DMS153 (cell line): ENCODE data around the gene LCA5.
"Not testable (repeated sequence)": the region's sequence is repeated elsewhere in the genome, so short reads cannot be mapped to it uniquely, and the experiment has no call there.

Source experiments
- DNase-seq: peaks from one replicate; lab custom pipeline; 2025; lab: John Stamatoyannopoulos, UW

LCA5 gene

DNA sequence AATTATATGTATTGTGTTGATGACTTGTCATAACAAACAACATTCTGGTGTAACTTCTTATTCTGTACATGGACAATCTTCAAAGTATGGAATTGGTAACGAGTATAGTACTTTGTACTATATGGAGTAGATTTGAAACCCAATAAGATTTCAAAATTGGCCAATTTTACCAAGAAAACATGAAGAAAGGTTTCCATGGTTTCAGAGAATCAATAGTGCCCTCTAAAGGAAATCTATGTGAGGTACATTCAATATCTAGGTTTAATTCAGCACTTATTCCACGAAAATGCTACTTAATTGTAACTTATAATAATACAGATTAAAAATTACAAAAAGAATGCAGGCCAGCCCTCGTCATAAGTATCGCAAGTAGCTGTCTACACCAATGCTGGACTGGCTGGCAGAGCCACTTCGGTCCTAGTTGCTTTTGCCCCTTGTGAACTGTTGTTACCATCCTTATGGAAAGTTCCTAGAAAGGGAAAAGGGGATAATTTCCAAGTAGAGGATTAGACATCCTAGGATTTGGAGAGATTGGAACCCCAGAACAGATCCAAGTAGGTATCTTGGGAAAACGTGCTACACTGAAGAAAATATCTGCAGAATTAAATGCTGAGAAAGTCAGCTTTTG lies 70.9 kb downstream of the LCA5 start:
- no peak for DNase-seq

DNA sequence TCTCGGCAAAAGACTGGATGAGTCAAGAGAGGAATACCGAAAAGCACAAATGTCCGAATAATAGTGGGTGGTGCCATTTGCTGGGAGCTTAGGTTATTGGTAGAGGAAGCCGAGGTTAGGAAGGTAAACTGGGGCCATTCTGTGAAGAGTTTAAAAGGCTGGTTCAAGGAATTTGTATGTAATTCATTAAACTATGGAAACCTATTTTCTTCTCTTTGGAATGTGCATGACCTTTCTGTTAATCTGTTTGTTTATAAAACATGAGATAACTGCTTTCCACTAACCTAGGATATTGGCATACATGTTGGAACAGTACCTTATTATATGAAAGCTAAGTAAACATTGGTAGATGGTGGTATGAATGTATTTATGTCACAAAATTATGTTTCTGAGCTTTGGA lies 71.8 kb downstream of the LCA5 start:
- no peak for DNase-seq

DNA sequence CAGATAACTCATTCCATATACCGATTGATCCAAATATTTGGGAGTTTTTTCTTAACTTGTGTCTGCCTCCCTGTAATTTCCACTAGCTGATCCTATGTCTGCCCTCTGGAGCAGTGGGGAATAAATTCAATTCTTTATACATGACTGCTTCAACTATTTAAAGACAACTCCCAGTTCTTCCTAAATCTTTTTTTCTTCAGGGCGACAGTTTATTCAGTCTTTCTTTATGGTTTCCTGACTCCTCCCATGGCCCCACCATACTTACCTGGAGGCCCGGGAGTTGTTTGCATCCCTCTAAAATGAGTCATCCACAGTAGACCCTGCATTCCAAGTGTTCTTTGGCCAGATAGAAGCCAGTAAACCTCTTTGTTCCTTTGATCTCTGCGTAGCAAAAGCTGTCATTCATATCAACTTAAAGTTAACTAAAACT lies 73.6 kb downstream of the LCA5 start:
- no peak for DNase-seq

- DNase-seq: no peak
These were observed 76.0 kb downstream of the LCA5 start for GRCh38 chr6:79461205-79461604.

DNA sequence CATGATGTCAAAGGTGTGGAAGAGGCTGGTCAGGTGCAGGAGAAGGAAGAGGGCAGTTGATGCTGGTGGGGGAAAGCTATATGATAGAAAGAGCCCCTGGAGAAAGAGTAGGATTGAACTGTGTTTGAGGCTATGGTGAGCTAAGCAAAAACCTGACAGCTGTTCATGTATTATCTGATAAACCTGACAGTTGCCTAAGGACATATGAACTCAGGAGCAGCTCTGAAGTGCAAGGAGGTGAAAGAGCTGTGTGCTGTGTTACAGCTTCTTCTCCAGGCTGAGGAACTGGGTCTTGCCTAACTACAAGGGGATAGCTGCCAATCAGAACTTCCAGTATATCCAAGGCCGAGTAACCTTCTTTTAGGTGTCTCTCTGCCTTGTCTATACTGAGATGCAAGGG lies 81.8 kb downstream of the LCA5 start:
- DNase-seq: no peak

DNA sequence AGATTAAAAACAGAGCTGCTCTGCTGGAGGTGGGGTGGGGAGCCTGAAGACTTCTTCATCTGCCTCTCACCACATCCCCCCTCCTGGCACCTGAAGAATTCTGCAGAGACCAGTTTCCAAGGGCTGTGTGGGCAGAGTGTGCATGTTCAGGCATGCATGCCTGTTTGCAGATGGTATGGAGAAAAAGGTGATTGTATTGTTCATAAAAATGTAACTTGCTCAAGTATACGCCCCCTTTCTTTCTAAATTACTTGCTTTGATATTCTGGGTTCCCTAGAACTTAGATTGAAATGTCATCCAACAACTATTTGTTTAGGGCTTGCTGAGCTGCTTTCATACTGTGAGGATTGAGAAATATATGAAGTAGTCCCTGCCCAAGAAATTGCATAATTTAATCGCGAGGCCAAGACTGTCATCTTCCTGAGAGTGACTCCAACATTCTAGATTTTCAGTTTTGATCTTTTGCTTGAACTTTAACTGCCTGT lies 83.6 kb downstream of the LCA5 start:
- no peak for DNase-seq

DNA sequence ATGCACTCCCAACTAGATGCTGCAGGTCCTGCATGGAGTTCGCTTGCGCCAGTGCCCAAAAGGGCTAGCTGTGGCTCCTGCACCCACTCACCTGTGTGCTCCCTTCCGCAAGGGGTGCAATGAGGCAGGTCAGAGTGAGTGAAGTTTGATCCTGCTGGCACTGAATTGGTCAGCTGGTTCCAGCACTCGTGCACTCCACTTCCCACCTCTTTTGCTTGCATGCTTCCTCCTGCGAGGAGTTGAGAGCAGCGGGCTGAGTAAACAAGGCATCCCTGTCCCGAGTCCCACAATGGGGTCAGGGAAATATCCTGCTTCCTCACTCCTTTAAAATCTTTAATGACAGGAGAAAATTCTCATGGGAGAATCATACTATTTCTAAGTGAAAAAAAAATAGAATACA lies 86.2 kb downstream of the LCA5 start:
- DNase-seq: peak; percentile 40

- no peak for DNase-seq
These were observed 91.2 kb downstream of the LCA5 start for GRCh38 chr6:79446006-79446405.

DNA sequence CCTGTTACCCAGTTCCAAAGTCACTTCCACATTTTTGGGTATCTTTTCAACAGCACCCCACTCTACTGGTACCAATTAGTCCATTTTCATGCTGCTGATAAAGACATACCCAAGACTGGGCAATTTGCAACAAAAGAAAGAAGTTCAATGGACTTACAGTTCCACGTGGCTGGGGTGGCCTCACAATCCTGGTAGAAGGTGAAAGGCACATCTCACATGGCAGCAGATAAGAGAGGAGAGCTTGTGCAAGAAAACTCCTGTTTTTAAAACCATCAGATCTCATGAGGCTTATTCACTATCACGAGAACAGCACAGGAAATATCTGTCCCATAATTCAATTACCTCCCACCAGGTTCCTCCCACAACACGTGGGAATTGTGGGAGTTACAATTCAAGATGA lies 93.4 kb downstream of the LCA5 start:
- DNase-seq: not testable (repeated sequence)

- no peak for DNase-seq
These were observed 96.0 kb downstream of the LCA5 start for GRCh38 chr6:79441192-79441591.

GRCh38 chr6:79440598-79440997 lies 96.6 kb downstream of the LCA5 start:
- DNase-seq: no peak

DNA sequence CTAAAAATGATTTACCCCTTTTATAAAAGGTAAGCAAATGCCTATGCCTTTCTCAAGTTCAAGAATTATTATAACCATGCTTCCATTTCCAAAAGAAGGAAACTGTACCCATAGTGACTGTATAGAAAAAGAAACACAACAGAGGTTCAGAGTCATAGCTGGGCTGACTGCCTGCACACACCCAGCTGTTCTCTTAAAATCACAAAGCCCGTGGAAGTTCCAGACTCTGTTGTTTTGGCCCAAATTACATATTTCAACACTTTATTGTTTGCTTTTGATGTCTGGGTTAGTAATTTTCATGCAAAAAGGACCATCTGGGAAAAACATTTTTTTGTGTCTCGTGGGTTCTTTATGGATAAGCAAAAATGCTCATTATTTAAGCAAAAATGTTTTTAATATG lies 99.2 kb downstream of the LCA5 start:
- no peak for DNase-seq

DNA sequence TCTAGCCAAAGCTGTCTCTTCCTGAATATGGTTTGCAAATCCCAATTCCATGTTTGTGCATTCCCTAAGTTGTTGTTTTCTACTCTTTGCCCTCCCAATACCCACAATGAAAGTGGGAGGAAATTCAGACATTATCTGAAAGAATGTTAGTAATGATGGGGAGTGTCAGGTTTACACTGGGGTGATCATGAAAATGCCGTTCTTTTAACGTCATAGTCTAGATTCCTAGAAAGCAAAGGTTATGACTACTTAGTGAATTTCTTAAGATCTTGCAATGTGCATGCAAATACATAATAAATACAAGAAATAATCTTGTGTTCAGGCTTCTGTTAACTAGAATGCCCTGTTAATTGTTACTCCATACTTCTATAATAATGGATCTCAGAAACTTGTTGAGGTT lies 101.0 kb downstream of the LCA5 start:
- no peak for DNase-seq

GRCh38 chr6:79435746-79436145 lies 101.5 kb downstream of the LCA5 start:
- DNase-seq: peak; percentile 16
